ENCODE data around the gene MEPCE. TPM values are rescaled to one million over a fixed set of nuclear protein-coding genes. Genes with fewer than 3 reads are reported as not detected.

Gene MEPCE
- total and polyA plus RNA-seq, 2 experiments from 2014 or later = 10.0 to 32.6 TPM

DNA sequence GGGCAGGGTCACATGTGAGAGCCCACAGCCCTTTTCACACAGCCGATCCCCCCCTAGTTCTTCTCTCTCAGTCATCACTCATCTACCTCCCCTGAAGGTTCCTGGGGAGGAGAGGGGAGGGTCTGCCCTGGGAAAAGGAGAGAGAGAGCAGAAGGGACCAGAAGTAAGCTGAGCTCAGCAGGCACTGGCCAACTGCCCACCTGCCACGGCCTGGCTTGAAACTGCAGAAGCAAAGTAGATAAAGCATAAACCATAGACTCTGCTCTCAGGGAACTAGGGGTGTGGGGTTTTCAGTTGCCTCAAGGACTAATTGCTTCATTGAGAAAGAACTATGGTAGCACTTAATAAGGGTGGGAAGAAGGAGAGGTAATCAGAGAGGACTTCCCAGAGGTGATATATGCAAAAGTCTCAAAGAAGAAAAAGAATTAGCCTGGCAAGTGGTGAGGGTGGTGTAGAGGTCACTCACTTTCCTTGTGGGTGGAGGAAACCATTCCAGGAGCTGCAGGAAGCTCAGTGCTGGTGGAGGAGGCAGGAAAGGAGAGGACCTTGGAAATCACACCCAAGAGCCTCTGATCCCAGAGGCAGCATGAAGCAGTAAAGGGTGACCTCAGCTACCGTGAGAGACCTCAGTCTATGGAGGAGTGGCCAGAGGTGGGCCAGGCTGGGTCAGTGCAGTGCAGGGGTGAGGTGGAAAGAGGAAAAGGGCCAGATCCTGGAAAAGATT is 39.2 kb upstream of the MEPCE start:
- H3K4me1 Mint-ChIP-seq = peaks cover 9% of the 10 kb centered on the region
- Histone ChIP-seq H3K4me1 (ENCODE audit: insufficient read depth) (no peaks in the 10 kb centered on the region; the same call in 1 of the 2 replicates), H3K4me2 (no peak overlapping the region), H2AFZ (no peak overlapping the region), H3K79me2 (replicated peaks; ENCODE audit: insufficient read depth) (no peaks in the 10 kb centered on the region), H3K9me2 (ENCODE audit: insufficient read depth) (no peaks in the 10 kb centered on the region), H4K20me1 (replicated peaks; ENCODE audit: insufficient read depth) (no peaks in the 10 kb centered on the region), H3K27ac (ENCODE audit: low read depth) (no peak overlapping the region), H3F3A (replicated peaks; ENCODE audit: low read depth) (no peaks in the 10 kb centered on the region), H3K36me3 (ENCODE audit: insufficient read depth) (no peaks in the 10 kb centered on the region), H3K4me3 (no peak overlapping the region), H3K27me3 (ENCODE audit: insufficient read depth) (no peaks in the 10 kb centered on the region)
- ATAC-seq (no peak; the same call in 2 of the 3 replicates), DNase-seq (ENCODE audit: low spot score) (no peak)
- H3K4me3 Mint-ChIP-seq = no peak overlapping the region
- no peaks in the 10 kb centered on the region; the same call in 2 of the 3 replicates for H3K36me3 Mint-ChIP-seq (ENCODE audit: low read depth)
- TF ChIP-seq, protein P1, sequence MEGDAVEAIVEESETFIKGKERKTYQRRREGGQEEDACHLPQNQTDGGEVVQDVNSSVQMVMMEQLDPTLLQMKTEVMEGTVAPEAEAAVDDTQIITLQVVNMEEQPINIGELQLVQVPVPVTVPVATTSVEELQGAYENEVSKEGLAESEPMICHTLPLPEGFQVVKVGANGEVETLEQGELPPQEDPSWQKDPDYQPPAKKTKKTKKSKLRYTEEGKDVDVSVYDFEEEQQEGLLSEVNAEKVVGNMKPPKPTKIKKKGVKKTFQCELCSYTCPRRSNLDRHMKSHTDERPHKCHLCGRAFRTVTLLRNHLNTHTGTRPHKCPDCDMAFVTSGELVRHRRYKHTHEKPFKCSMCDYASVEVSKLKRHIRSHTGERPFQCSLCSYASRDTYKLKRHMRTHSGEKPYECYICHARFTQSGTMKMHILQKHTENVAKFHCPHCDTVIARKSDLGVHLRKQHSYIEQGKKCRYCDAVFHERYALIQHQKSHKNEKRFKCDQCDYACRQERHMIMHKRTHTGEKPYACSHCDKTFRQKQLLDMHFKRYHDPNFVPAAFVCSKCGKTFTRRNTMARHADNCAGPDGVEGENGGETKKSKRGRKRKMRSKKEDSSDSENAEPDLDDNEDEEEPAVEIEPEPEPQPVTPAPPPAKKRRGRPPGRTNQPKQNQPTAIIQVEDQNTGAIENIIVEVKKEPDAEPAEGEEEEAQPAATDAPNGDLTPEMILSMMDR (conservative IDR thresholded peaks at IDR 0.05; ENCODE audit: low read depth in 2 of 2) = no peak
- no peaks in the 10 kb centered on the region for H3K9me3 Mint-ChIP-seq
- H3K27ac Mint-ChIP-seq = no peak overlapping the region
- H3K27me3 Mint-ChIP-seq (ENCODE audit: insufficient read depth, low read depth, poor library complexity) = peaks cover 3% of the 10 kb centered on the region

- Mint-ChIP-seq H3K9me3 (no peaks in the 10 kb centered on the region), H3K4me3 (no peak overlapping the region), H3K27ac (no peak overlapping the region), H3K4me1 (peaks cover 17% of the 10 kb centered on the region), H3K27me3 (ENCODE audit: insufficient read depth, low read depth, poor library complexity) (peaks cover 8% of the 10 kb centered on the region), H3K36me3 (ENCODE audit: low read depth) (no peaks in the 10 kb centered on the region; the same call in 2 of the 3 replicates)
- Histone ChIP-seq H3K36me3 (ENCODE audit: insufficient read depth) (no peaks in the 10 kb centered on the region), H4K20me1 (replicated peaks; ENCODE audit: insufficient read depth) (no peaks in the 10 kb centered on the region), H3K9me2 (ENCODE audit: insufficient read depth) (no peaks in the 10 kb centered on the region), H3K4me1 (ENCODE audit: insufficient read depth) (peaks cover 3% of the 10 kb centered on the region), H3K4me3 (no peak overlapping the region), H3K79me2 (replicated peaks; ENCODE audit: insufficient read depth) (no peaks in the 10 kb centered on the region), H3F3A (replicated peaks; ENCODE audit: low read depth) (no peaks in the 10 kb centered on the region), H3K27me3 (ENCODE audit: insufficient read depth) (no peaks in the 10 kb centered on the region), H2AFZ (no peak overlapping the region; the same call in none of the 2 replicates), H3K27ac (ENCODE audit: low read depth) (no peak overlapping the region), H3K4me2 (no peak overlapping the region)
- no peak for ATAC-seq
- DNase-seq (ENCODE audit: low spot score) = no peak
- no peak for TF ChIP-seq NANOG (IDR thresholded peaks at IDR 0.05; ENCODE audit: borderline replicate concordance)
- no peak for TF ChIP-seq REST (IDR thresholded peaks at IDR 0.05; ENCODE audit: unreplicated experiment)
- TF ChIP-seq ZNF331 (CRISPR knock-in tag; IDR thresholded peaks at IDR 0.05; ENCODE audit: low read depth) = no peak
- no peak for TF ChIP-seq ETS1 (IDR thresholded peaks at IDR 0.05)
- no peak for TF ChIP-seq ZNF462 (CRISPR knock-in tag; IDR thresholded peaks at IDR 0.05)
- no peak for TF ChIP-seq POLR2AphosphoS5 (IDR thresholded peaks at IDR 0.05; ENCODE audit: low read depth)
Measured at GRCh38 chr7:100393233-100393905, 36.3 kb upstream of the MEPCE start.

Data from GM23338 (cell line).